NB4 (cell line): ENCODE measurements around the gene PRR29.

Source experiments
- POLR2A ChIP-seq: IDR thresholded peaks from 2 replicates; pipeline ENCODE4 v1.6.1; 2011; ENCODE audit warnings: mild to moderate bottlenecking; ENCODE audit not compliant: insufficient read length; ENCODE audit errors: extremely low read depth
- TF ChIP-seq, protein P1 (sequence below): IDR thresholded peaks from one replicate; pipeline ENCODE4 v1.5.1; 2012; ENCODE audit warnings: low read depth, low read length

DNA sequence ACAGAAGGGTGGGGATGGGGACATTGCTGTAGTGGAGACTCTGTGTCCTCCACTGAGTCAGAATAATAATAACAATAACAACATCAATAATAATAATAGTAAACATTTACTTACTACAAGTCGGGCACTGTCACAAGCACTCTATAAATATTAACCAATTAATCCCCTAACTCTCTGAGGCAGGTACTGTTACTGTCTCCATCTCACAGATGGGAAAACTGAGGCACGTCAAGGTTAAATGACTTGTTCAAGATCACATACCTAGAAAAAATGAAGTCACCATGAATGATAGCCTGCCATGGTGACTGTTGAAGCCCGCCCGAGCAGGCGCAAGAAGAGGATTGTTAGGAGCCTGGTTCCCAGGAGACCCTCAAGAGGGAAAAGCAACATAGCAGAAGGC lies 10.2 kb downstream of the PRR29 start:
- TF ChIP-seq, protein P1, sequence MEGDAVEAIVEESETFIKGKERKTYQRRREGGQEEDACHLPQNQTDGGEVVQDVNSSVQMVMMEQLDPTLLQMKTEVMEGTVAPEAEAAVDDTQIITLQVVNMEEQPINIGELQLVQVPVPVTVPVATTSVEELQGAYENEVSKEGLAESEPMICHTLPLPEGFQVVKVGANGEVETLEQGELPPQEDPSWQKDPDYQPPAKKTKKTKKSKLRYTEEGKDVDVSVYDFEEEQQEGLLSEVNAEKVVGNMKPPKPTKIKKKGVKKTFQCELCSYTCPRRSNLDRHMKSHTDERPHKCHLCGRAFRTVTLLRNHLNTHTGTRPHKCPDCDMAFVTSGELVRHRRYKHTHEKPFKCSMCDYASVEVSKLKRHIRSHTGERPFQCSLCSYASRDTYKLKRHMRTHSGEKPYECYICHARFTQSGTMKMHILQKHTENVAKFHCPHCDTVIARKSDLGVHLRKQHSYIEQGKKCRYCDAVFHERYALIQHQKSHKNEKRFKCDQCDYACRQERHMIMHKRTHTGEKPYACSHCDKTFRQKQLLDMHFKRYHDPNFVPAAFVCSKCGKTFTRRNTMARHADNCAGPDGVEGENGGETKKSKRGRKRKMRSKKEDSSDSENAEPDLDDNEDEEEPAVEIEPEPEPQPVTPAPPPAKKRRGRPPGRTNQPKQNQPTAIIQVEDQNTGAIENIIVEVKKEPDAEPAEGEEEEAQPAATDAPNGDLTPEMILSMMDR = no peak
- TF ChIP-seq POLR2A = no peak
